HG02798 (cell line): ENCODE data around the gene COG4.
A peak's percentile ranks its signal among the peaks of the same experiment; 100 is the strongest.
"Not testable (repeated sequence)": the region's sequence is repeated elsewhere in the genome, so short reads cannot be mapped to it uniquely, and the experiment has no call there.

Experiments used
- ATAC-seq: cut with Tn5 transposase; IDR thresholded peaks from one replicate; pipeline ENCODE4 v1.9.1; 2021; ENCODE audit warnings: mild to moderate bottlenecking; ENCODE audit not compliant: unreplicated experiment, poor library complexity

The COG4 gene

GRCh38 chr16:70465999-70466804 lies 57.2 kb downstream of the COG4 start:
- ATAC-seq, result no peak

- ATAC-seq, result no peak
Measured at GRCh38 chr16:70463235-70463634, 60.1 kb downstream of the COG4 start.

GRCh38 chr16:70460737-70461261 lies 62.6 kb downstream of the COG4 start:
- no peak for ATAC-seq

- ATAC-seq, result no peak
Measured at GRCh38 chr16:70457446-70458166, 65.7 kb downstream of the COG4 start.

- no peak for ATAC-seq
Measured at GRCh38 chr16:70455910-70456309, 67.4 kb downstream of the COG4 start.

GRCh38 chr16:70454222-70455034 lies 68.9 kb downstream of the COG4 start, which contains the start of gene FCSK:
FCSK (plus strand) TSS chr16:70454595; CDS start chr16:70463191, 8,596 bp downstream.
- peak; percentile 87 for ATAC-seq

- ATAC-seq, result no peak
Measured at GRCh38 chr16:70453892-70454221, 69.5 kb downstream of the COG4 start.

GRCh38 chr16:70453117-70453891 lies 70.0 kb downstream of the COG4 start:
- no peak for ATAC-seq

- not testable (repeated sequence) for ATAC-seq
Measured at GRCh38 chr16:70451004-70451340, 72.4 kb downstream of the COG4 start.

- not testable (repeated sequence) for ATAC-seq
Measured at GRCh38 chr16:70450142-70451003, 73.0 kb downstream of the COG4 start.

GRCh38 chr16:70448075-70448474 lies 75.3 kb downstream of the COG4 start:
- no peak for ATAC-seq

GRCh38 chr16:70444249-70445063 lies 78.9 kb downstream of the COG4 start:
- no peak for ATAC-seq

GRCh38 chr16:70442344-70442743 lies 81.0 kb downstream of the COG4 start:
- no peak for ATAC-seq

GRCh38 chr16:70441406-70441990 lies 81.9 kb downstream of the COG4 start:
- no peak for ATAC-seq

- ATAC-seq, result no peak
Measured at GRCh38 chr16:70440009-70440692, 83.2 kb downstream of the COG4 start.

- ATAC-seq, result peak; percentile 90
Measured at GRCh38 chr16:70438969-70439862, 84.1 kb downstream of the COG4 start, which contains the start of gene ST3GAL2. ST3GAL2 (minus strand) TSS chr16:70439100; CDS start chr16:70398530, 40,570 bp downstream.
